Trophoblast cell (in vitro differentiated cells and primary cell): ENCODE results near the gene ARF1.

Experiments used
- DNase-seq, 2 donors: peaks; one replicate each; pipeline ENCODE4 v3.0.0-alpha.2; 2016
- H2AFZ ChIP-seq: 2 replicates; pipeline ENCODE4 v1.6.1; 2013; ENCODE audit warnings: low read length, moderate library complexity, mild to moderate bottlenecking; ENCODE audit not compliant: insufficient read depth, poor library complexity
- H2AK5ac ChIP-seq: 2 replicates; pipeline ENCODE4 v1.6.1; 2013; ENCODE audit warnings: mild to moderate bottlenecking, low read length
- H2BK120ac ChIP-seq: 2 replicates; pipeline ENCODE4 v1.6.1; 2013; ENCODE audit warnings: low read length, mild to moderate bottlenecking, moderate library complexity; ENCODE audit not compliant: insufficient read depth, poor library complexity
- H2BK12ac ChIP-seq: 2 replicates; pipeline ENCODE4 v1.6.1; 2013; ENCODE audit warnings: mild to moderate bottlenecking, low read length, moderate library complexity
- H2BK5ac ChIP-seq: 2 replicates; pipeline ENCODE4 v1.6.1; 2013; ENCODE audit warnings: low read length, low read depth, moderate library complexity, mild to moderate bottlenecking; ENCODE audit not compliant: poor library complexity
- H3K14ac ChIP-seq: 2 replicates; pipeline ENCODE4 v1.6.1; 2013; ENCODE audit warnings: mild to moderate bottlenecking, low read length
- H3K18ac ChIP-seq: 2 replicates; pipeline ENCODE4 v1.6.1; 2013; ENCODE audit warnings: mild to moderate bottlenecking, low read length
- H3K23ac ChIP-seq: 2 replicates; pipeline ENCODE4 v1.6.1; 2013; ENCODE audit warnings: low read length
- H3K27ac ChIP-seq: 2 replicates; pipeline ENCODE4 v1.5.1; 2013; ENCODE audit warnings: low read depth, mild to moderate bottlenecking, inconsistent platforms, low read length, moderate library complexity
- H3K27me3 ChIP-seq: 2 replicates; pipeline ENCODE4 v1.6.1; 2013; ENCODE audit warnings: inconsistent platforms, mild to moderate bottlenecking, low read length, moderate library complexity; ENCODE audit not compliant: insufficient read depth
- H3K36me3 ChIP-seq, 2 experiments: 1 replicate in 1 of 2; 2 replicates in 1 of 2; pipeline ENCODE4 v1.6.1; 2013; ENCODE audit warnings: low read length in 2 of 2, mild to moderate bottlenecking in 2 of 2, moderate library complexity in 1 of 2; ENCODE audit not compliant: insufficient read depth in 2 of 2, control insufficient read depth in 1 of 2
- H3K4ac ChIP-seq: 2 replicates; pipeline ENCODE4 v1.6.1; 2013; ENCODE audit warnings: low read depth, mild to moderate bottlenecking, low read length, moderate library complexity
- H3K4me1 ChIP-seq, 2 experiments: 1 replicate in 1 of 2; 2 replicates in 1 of 2; pipeline ENCODE4 v1.6.1; 2013; ENCODE audit warnings: low read length in 2 of 2, mild to moderate bottlenecking in 2 of 2, moderate library complexity in 1 of 2; ENCODE audit not compliant: insufficient read depth in 2 of 2, control insufficient read depth in 1 of 2
- H3K4me2 ChIP-seq: 2 replicates; pipeline ENCODE4 v1.6.1; 2013; ENCODE audit warnings: inconsistent platforms, mild to moderate bottlenecking, low read length, moderate library complexity
- H3K4me3 ChIP-seq: 2 replicates; pipeline ENCODE4 v1.5.1; 2013; ENCODE audit warnings: mild to moderate bottlenecking, low read depth, low read length, inconsistent platforms
- H3K79me1 ChIP-seq: one replicate; pipeline ENCODE4 v1.6.1; 2013; ENCODE audit warnings: low read length
- H3K79me2 ChIP-seq: 2 replicates; pipeline ENCODE4 v1.6.1; 2013; ENCODE audit warnings: low read length, mild to moderate bottlenecking; ENCODE audit not compliant: control insufficient read depth, insufficient read depth, poor library complexity
- H3K9ac ChIP-seq: 2 replicates; pipeline ENCODE4 v1.6.1; 2013; ENCODE audit warnings: mild to moderate bottlenecking, low read length
- H3K9me3 ChIP-seq: 2 replicates; pipeline ENCODE4 v1.6.1; 2013; ENCODE audit warnings: low read depth, mild to moderate bottlenecking, control low read depth, inconsistent platforms, low read length; ENCODE audit not compliant: insufficient read depth
- H4K12ac ChIP-seq: 2 replicates; pipeline ENCODE4 v1.6.1; 2013; ENCODE audit warnings: low read depth, mild to moderate bottlenecking, low read length, moderate library complexity
- H4K8ac ChIP-seq: 2 replicates; pipeline ENCODE4 v1.6.1; 2013; ENCODE audit warnings: low read depth, mild to moderate bottlenecking, low read length, moderate library complexity
- H4K91ac ChIP-seq: one replicate; pipeline ENCODE4 v1.6.1; 2013; ENCODE audit warnings: low read depth, mild to moderate bottlenecking, low read length, moderate library complexity
- WGBS: extraction: QIAGEN DNeasy Blood & Tissue Kit; methylation state at CpG from one replicate; pipeline ENCODE4 v1.1.7; 2013; ENCODE audit warnings: missing lambda C conversion rate; ENCODE audit not compliant: insufficient read length, insufficient coverage; ENCODE audit errors: extremely low coverage; 5-methylcytosine and 5-hydroxymethylcytosine counted together

Gene ARF1

GRCh38 chr1:228101614-228101993, 19.1 kb downstream of the ARF1 start:
- WGBS: no CpG with 5 or more reads among the region's 15 CpGs
- Histone ChIP-seq H2AK5ac (no peak overlapping the region), H3K4me1 (peaks cover 10 to 11% of the 10 kb centered on the region in 2 experiments), H4K91ac (no peak overlapping the region), H3K9ac (no peak overlapping the region), H2BK12ac (no peak overlapping the region), H3K36me3 (peaks cover 52 to 53% of the 10 kb centered on the region in 2 experiments), H3K27me3 (no peaks in the 10 kb centered on the region), H4K8ac (no peak overlapping the region), H3K9me3 (peaks cover 2% of the 10 kb centered on the region), H4K12ac (no peak overlapping the region), H3K23ac (no peak overlapping the region), H3K18ac (no peak overlapping the region), H3K79me2 (peaks cover 9% of the 10 kb centered on the region), H2BK5ac (no peak overlapping the region), H3K4ac (no peak overlapping the region), H2AFZ (no peak overlapping the region), H3K27ac (no peak overlapping the region), H2BK120ac (no peak overlapping the region), H3K14ac (no peak overlapping the region), H3K79me1 (peaks cover 11% of the 10 kb centered on the region), H3K4me2 (peak overlapping the region; percentile 81), H3K4me3 (no peak overlapping the region)
- DNase-seq: no peak

GRCh38 chr1:228101994-228102790, 19.7 kb downstream of the ARF1 start:
- Histone ChIP-seq H3K9ac (peak overlapping the region; percentile 8), H3K23ac (no peak overlapping the region), H4K8ac (peak overlapping the region; percentile 65), H3K14ac (peak overlapping the region; percentile 20), H2AK5ac (peak overlapping the region; percentile 35), H3K27me3 (no peaks in the 10 kb centered on the region), H3K4me1 (peaks cover 10 to 11% of the 10 kb centered on the region in 2 experiments), H2BK5ac (no peak overlapping the region), H3K79me2 (peaks cover 7% of the 10 kb centered on the region), H3K18ac (no peak overlapping the region), H4K91ac (no peak overlapping the region), H3K27ac (peak overlapping the region; percentile 7), H3K4ac (peak overlapping the region; percentile 44), H3K4me2 (peak overlapping the region; percentile 81), H2AFZ (peak overlapping the region; percentile 11), H2BK12ac (no peak overlapping the region), H3K36me3 (peaks cover 48 to 49% of the 10 kb centered on the region in 2 experiments), H3K79me1 (peaks cover 11% of the 10 kb centered on the region), H2BK120ac (peak overlapping the region; percentile 15), H4K12ac (no peak overlapping the region), H3K9me3 (peaks cover 2% of the 10 kb centered on the region), H3K4me3 (peak overlapping the region; percentile 98)
- DNase-seq: peak; percentile 30 to 58
- no CpG with 5 or more reads among the region's 73 CpGs for WGBS

- Histone ChIP-seq H3K27me3 (no peaks in the 10 kb centered on the region), H3K9me3 (peaks cover 2% of the 10 kb centered on the region), H3K79me2 (peaks cover 7% of the 10 kb centered on the region), H3K4ac (peak within 1 kb of the TSS; percentile 55), H3K36me3 (peaks cover 46 to 47% of the 10 kb centered on the region in 2 experiments), H3K9ac (peak within 1 kb of the TSS; percentile 61), H3K14ac (peak within 1 kb of the TSS; percentile 83), H3K79me1 (peaks cover 11% of the 10 kb centered on the region), H3K4me2 (peak within 1 kb of the TSS; percentile 81), H4K8ac (peak within 1 kb of the TSS; percentile 90), H2AFZ (peak within 1 kb of the TSS; percentile 87), H2BK12ac (no peak within 1 kb of the TSS), H3K4me1 (peaks cover 10 to 11% of the 10 kb centered on the region in 2 experiments), H2AK5ac (peak within 1 kb of the TSS; percentile 35), H4K91ac (peak within 1 kb of the TSS; percentile 82), H4K12ac (peak within 1 kb of the TSS; percentile 88), H3K18ac (peak within 1 kb of the TSS; percentile 49), H2BK120ac (peak within 1 kb of the TSS; percentile 49), H2BK5ac (peak within 1 kb of the TSS; percentile 69), H3K27ac (peak within 1 kb of the TSS; percentile 57), H3K23ac (no peak within 1 kb of the TSS), H3K4me3 (peak within 1 kb of the TSS; percentile 98)
- WGBS: no CpG with 5 or more reads among the region's 104 CpGs
- peak; percentile 94 to 97 for DNase-seq
Measured at GRCh38 chr1:228102791-228103620, 20.5 kb downstream of the ARF1 start, which contains the start of gene C1orf35. C1orf35 (minus strand) TSS chr1:228103325; CDS start chr1:228103227, 98 bp downstream.

GRCh38 chr1:228104526-228105269, 22.2 kb downstream of the ARF1 start:
- Histone ChIP-seq H3K36me3 (peaks cover 31% of the 10 kb centered on the region in 2 experiments), H2AFZ (no peak overlapping the region), H3K27ac (no peak overlapping the region), H4K8ac (no peak overlapping the region), H3K14ac (no peak overlapping the region), H3K4me1 (peaks cover 14 to 15% of the 10 kb centered on the region in 2 experiments), H3K18ac (no peak overlapping the region), H3K4me2 (no peak overlapping the region), H3K23ac (no peak overlapping the region), H3K9me3 (peaks cover 2% of the 10 kb centered on the region), H3K27me3 (no peaks in the 10 kb centered on the region), H2AK5ac (no peak overlapping the region), H4K12ac (no peak overlapping the region), H2BK12ac (no peak overlapping the region), H3K79me2 (peaks cover 15% of the 10 kb centered on the region), H4K91ac (no peak overlapping the region), H2BK5ac (no peak overlapping the region), H3K4ac (no peak overlapping the region), H3K4me3 (no peak overlapping the region), H3K79me1 (peaks cover 19% of the 10 kb centered on the region), H3K9ac (no peak overlapping the region), H2BK120ac (no peak overlapping the region)
- no CpG with 5 or more reads among the region's 7 CpGs for WGBS
- DNase-seq: no peak
